ENCODE results near the gene MDFI. TPM values are rescaled to one million over a fixed set of nuclear protein-coding genes. Genes with fewer than 3 reads are reported as not detected.

Gene MDFI
- polyA plus RNA-seq, 1 donor from 2014 or later: 42.5 TPM

DNA sequence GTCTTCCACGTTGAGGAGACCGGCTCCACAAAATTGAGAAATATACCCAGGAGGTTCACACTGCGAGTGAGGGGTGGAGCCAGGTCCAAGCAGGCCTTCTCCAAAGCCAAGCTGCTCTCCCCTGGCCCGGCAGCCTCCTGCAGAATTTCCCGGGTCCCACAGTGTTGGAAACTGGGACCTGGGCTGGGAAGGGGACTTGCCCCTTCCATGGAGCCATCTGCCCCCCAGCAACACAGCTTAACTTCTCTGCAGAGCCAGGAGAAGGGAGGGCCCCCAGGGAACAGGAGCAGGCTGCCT is 35.4 kb downstream of the MDFI start:
- Histone ChIP-seq H3K36me3 (ENCODE audit: insufficient read depth, low read length) (no peaks in the 10 kb centered on the region), H4K20me1 (ENCODE audit: insufficient read depth) (no peaks in the 10 kb centered on the region), H3K4me2 (ENCODE audit: low read length) (no peak overlapping the region), H3K4me3 (ENCODE audit: low read length) (no peak overlapping the region), H3K27ac (ENCODE audit: low read length) (no peak overlapping the region), H3K9me3 (ENCODE audit: low read length) (no peaks in the 10 kb centered on the region), H3K9me2 (ENCODE audit: insufficient read depth, low read length) (no peaks in the 10 kb centered on the region), H3K9ac (ENCODE audit: low read length) (no peak overlapping the region), H3K27me3 (ENCODE audit: insufficient read depth, low read depth, low read length) (no peaks in the 10 kb centered on the region), H3F3A (ENCODE audit: insufficient read depth, low read length, poor library complexity, severe bottlenecking) (peaks cover 10% of the 10 kb centered on the region), H2AFZ (ENCODE audit: low read depth, low read length) (no peak overlapping the region), H3K79me2 (replicated peaks; ENCODE audit: insufficient read depth, low read length) (no peaks in the 10 kb centered on the region)
- TF ChIP-seq RAD21 (conservative IDR thresholded peaks at IDR 0.05) (no peak), CTCF (IDR thresholded peaks at IDR 0.05; ENCODE audit: poor library complexity, severe bottlenecking) (no peak), SMC3 (conservative IDR thresholded peaks at IDR 0.05; ENCODE audit: poor library complexity) (no peak), TAF1 (IDR thresholded peaks at IDR 0.05; ENCODE audit: low read depth) (no peak), POLR2AphosphoS5 (IDR thresholded peaks at IDR 0.05) (no peak), EZH2 (IDR thresholded peaks at IDR 0.05; ENCODE audit: borderline replicate concordance, insufficient read depth, low read length, poor library complexity, severe bottlenecking) (no peak), MXI1 (conservative IDR thresholded peaks at IDR 0.05; ENCODE audit: poor library complexity, severe bottlenecking) (no peak), EP300 (conservative IDR thresholded peaks at IDR 0.05; ENCODE audit: poor library complexity, severe bottlenecking) (no peak)
- TF ChIP-seq, protein P1, sequence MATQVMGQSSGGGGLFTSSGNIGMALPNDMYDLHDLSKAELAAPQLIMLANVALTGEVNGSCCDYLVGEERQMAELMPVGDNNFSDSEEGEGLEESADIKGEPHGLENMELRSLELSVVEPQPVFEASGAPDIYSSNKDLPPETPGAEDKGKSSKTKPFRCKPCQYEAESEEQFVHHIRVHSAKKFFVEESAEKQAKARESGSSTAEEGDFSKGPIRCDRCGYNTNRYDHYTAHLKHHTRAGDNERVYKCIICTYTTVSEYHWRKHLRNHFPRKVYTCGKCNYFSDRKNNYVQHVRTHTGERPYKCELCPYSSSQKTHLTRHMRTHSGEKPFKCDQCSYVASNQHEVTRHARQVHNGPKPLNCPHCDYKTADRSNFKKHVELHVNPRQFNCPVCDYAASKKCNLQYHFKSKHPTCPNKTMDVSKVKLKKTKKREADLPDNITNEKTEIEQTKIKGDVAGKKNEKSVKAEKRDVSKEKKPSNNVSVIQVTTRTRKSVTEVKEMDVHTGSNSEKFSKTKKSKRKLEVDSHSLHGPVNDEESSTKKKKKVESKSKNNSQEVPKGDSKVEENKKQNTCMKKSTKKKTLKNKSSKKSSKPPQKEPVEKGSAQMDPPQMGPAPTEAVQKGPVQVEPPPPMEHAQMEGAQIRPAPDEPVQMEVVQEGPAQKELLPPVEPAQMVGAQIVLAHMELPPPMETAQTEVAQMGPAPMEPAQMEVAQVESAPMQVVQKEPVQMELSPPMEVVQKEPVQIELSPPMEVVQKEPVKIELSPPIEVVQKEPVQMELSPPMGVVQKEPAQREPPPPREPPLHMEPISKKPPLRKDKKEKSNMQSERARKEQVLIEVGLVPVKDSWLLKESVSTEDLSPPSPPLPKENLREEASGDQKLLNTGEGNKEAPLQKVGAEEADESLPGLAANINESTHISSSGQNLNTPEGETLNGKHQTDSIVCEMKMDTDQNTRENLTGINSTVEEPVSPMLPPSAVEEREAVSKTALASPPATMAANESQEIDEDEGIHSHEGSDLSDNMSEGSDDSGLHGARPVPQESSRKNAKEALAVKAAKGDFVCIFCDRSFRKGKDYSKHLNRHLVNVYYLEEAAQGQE (IDR thresholded peaks at IDR 0.05; ENCODE audit: borderline replicate concordance): no peak

DNA sequence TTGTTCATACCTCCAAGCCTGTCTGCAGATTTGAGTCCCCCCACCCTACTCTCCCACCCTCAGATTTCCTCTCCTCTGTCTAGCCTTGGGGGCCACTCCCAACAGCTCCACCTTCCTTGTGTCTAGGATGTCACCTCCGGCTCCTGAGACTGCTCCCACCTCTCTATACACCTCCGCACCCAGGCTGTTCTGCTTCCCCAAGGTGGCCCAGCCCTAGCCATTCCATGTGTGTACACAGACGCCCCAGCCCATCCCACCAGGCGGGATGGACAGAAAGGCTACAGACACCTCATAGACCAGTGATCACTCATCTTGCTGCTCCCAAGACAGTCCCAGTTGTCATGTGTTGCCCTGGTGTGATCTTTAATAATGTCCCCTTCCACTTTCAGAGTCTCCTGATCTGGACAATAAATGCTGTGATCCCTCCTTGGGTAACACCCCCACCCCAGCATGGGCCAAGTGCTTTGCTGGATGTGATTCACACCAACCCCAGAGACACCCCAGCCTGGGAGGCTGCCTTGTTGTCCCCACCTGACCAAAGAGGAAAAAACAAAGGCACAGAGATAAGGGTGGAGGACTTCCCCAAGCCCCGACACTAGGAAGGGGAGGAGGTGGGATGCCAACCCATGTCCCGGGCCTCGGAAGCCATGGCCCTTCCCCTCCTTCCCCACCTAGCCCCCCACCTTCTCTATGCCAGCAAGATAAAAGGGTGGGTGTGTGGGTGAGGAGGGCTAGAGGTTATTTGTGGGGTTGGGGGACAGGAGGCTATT is 36.1 kb downstream of the MDFI start:
- no peak for TF ChIP-seq RAD21 (conservative IDR thresholded peaks at IDR 0.05)
- TF ChIP-seq MXI1 (conservative IDR thresholded peaks at IDR 0.05; ENCODE audit: poor library complexity, severe bottlenecking): no peak
- TF ChIP-seq CTCF (IDR thresholded peaks at IDR 0.05; ENCODE audit: poor library complexity, severe bottlenecking): no peak
- no peak for TF ChIP-seq SMC3 (conservative IDR thresholded peaks at IDR 0.05; ENCODE audit: poor library complexity)
- no peak for TF ChIP-seq POLR2AphosphoS5 (IDR thresholded peaks at IDR 0.05)
- TF ChIP-seq TAF1 (IDR thresholded peaks at IDR 0.05; ENCODE audit: low read depth): no peak
- no peak for TF ChIP-seq EP300 (conservative IDR thresholded peaks at IDR 0.05; ENCODE audit: poor library complexity, severe bottlenecking)
- TF ChIP-seq EZH2 (IDR thresholded peaks at IDR 0.05; ENCODE audit: borderline replicate concordance, insufficient read depth, low read length, poor library complexity, severe bottlenecking): no peak
- TF ChIP-seq, protein P1 (IDR thresholded peaks at IDR 0.05; ENCODE audit: borderline replicate concordance): no peak
- Histone ChIP-seq H3K27me3 (ENCODE audit: insufficient read depth, low read depth, low read length) (no peaks in the 10 kb centered on the region), H2AFZ (ENCODE audit: low read depth, low read length) (no peak overlapping the region), H3K36me3 (ENCODE audit: insufficient read depth, low read length) (no peaks in the 10 kb centered on the region), H3K4me3 (ENCODE audit: low read length) (no peak overlapping the region), H3K9me2 (ENCODE audit: insufficient read depth, low read length) (no peaks in the 10 kb centered on the region), H3K27ac (ENCODE audit: low read length) (peak overlapping the region; percentile 93), H3K4me2 (ENCODE audit: low read length) (no peak overlapping the region), H3K9ac (ENCODE audit: low read length) (no peak overlapping the region), H3K79me2 (replicated peaks; ENCODE audit: insufficient read depth, low read length) (no peaks in the 10 kb centered on the region), H3K9me3 (ENCODE audit: low read length) (no peaks in the 10 kb centered on the region), H4K20me1 (ENCODE audit: insufficient read depth) (no peaks in the 10 kb centered on the region), H3F3A (ENCODE audit: insufficient read depth, low read length, poor library complexity, severe bottlenecking) (peaks cover 10% of the 10 kb centered on the region)

Data from neural cell (in vitro differentiated cells).